Pancreas (tissue), 10 donors: ENCODE results near the gene RAPGEF5. TPM values are rescaled to one million over a fixed set of nuclear protein-coding genes. Genes with fewer than 3 reads are reported as not detected.

Experiments
- ATAC-seq, 4 donors: fragments of 200-7000 bp; cut with Tn5 transposase; one replicate each; pipeline versions ENCODE4 v1.8.0 to v1.9.1; 2020; ENCODE audit warnings: mild to moderate bottlenecking in 4 of 4, moderate library complexity in 4 of 4
- DNase-seq, 6 donors: peaks; one replicate each; pipeline ENCODE4 v3.0.0-alpha.2; 2020
- FAIRE-seq: peaks from 2 replicates; lab custom pipeline; 2012; peaks lifted over from hg19 to GRCh38; lab: Jason Lieb, UNC
- H3K27ac ChIP-seq, 4 donors: fragments of 200-600 bp; sonication (generic); 1 replicate in 3 of 4; 2 replicates in 1 of 4; pipeline versions ENCODE4 v1.5.0 to v1.8.0; 2020
- H3K27me3 ChIP-seq, 4 donors: fragments of 200-600 bp; one replicate each; pipeline ENCODE4 v1.8.0; 2021
- H3K36me3 ChIP-seq, 3 donors: fragments of 200-600 bp; sonication (generic) in 1 of 3; one replicate each; pipeline versions ENCODE4 v1.5.0 to v1.8.0; 2020 to 2021
- H3K4me1 ChIP-seq, 3 donors: fragments of 200-600 bp; one replicate each; pipeline ENCODE4 v1.8.0; 2021
- H3K4me3 ChIP-seq, 4 donors: fragments of 200-600 bp; sonication (generic) in 2 of 4; one replicate each; pipeline versions ENCODE4 v1.5.0 to v1.8.0; 2020 to 2021
- H3K9me3 ChIP-seq, 4 donors: fragments of 200-600 bp; one replicate each; pipeline ENCODE4 v1.8.0; 2021
- WGBS, 2 donors: extraction: QIAGEN DNeasy Blood & Tissue Kit; methylation state at CpG; one replicate each; pipeline ENCODE4 v1.1.7; 2013; 5-methylcytosine and 5-hydroxymethylcytosine counted together
- intact Hi-C, 3 donors: fragments of 100-400 bp; cut with DNase I; formaldehyde crosslinking; loops; one replicate each; pipeline versions ENCODE4 v1.11.1 to v1.14.2; 2022
- polyA plus RNA-seq, 2 donors: library from polyadenylated mRNA; stranded (reverse); fragments of 200-250 nt; gene quantifications; one replicate each; pipeline ENCODE4 v1.2.3, GENCODE V29; 2013
- total RNA-seq, 6 donors: library from RNA; stranded (reverse); fragmentation: NEBNext Ultra II Directional in 4 of 6; extraction: Animal tissue kit (Norgen Biotek cat#: 25700) in 4 of 6; gene quantifications; one replicate each; pipeline versions ENCODE4 v1.2.1 to v1.2.4, GENCODE V29; 2021 to 2023
- TF ChIP-seq, protein P1 (sequence below), 4 donors: fragments of 200-600 bp; sonication (generic) in 3 of 4; IDR thresholded peaks; one replicate each; pipeline versions ENCODE4 v1.5.0 to v1.8.0; 2021; ENCODE audit warnings: antibody characterized with exemption in 4 of 4
- donor health status: healthy with polysubstance abuse.
- donor health status: DM: no; HTN: no; CAD: no; lungs with moderate emphysema.
- donor health status: DM: no; HTN: no; CAD: no.
- donor health status: control.
- donor health status: control.
- donor health status: Bipolar disorder and iron deficiency.
- donor health status: DM: yes; HTN: yes; CAD: no.
- donor health status: DM: no; HTN: no; CAD: no.
- donor health status: DM: no; HTN: no; CAD: no.
- donor health status: DM: yes; HTN: yes; CAD: no.

Gene RAPGEF5
- total and polyA plus RNA-seq, 8 donors: 7.5 to 38.9 (median 29.1) TPM

DNA sequence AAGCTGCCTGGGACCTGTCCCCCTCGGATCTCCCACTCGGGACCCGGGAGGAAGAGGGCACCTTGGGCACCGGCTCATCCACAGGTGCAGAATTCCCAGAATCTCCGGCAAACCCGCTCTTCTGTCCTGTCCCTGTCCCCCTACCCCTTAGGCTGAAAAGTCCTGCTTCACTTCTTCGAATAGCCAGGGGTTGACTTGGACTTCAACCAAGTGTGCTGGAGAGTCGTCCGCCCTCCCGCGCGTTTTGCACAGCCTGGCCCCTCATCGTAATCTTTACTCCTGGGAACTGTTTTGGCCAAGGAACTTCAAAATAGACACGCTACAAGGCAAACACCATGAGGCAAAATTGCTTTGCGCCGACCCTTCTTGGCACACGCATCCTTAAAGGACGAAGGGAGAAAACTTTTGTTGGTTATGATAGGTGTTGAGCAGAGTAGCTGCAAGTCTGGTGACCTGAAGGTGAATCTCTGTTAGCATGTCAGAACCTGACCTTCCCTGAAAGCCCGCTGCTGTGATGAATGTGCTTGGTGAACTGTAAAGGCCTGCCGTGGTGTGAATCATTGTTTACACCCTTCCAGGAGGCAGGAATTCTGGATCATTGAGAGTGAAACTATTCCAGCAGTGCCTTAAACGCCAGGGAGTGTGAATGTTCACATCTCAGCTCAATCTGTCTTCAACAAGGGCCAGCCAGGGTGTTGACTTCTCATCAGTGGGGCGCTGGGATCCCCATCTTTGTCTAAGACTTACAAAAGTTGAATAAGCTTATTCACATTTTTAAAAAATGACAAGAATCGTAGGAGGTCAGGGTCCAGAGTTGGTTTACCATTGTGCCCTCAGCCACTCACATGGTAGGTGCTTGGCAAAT lies 589 bp upstream of the RAPGEF5 start:
- DNase-seq (peak in 4 of 6 donors; percentile 36 to 63 (median 40)), FAIRE-seq (no peak), ATAC-seq (peak; percentile 51 to 80 (median 63))
- Histone ChIP-seq H3K27ac (peak overlapping the region; percentile 54 to 93 (median 73)), H3K9me3 (no peaks in the 10 kb centered on the region), H3K36me3 (no peaks in the 10 kb centered on the region), H3K4me3 (peak overlapping the region in 3 of 4 donors; percentile 63 to 70 (median 66)), H3K27me3 (no peaks in the 10 kb centered on the region), H3K4me1 (peaks cover 0 to 7% (median 1%) of the 10 kb centered on the region in 3 donors)
- intact Hi-C loops: no loop called here
- WGBS, 2 donors: 15 to 18% methylated on average over 21 to 23 of the region's 23 CpGs
- TF ChIP-seq, protein P1, sequence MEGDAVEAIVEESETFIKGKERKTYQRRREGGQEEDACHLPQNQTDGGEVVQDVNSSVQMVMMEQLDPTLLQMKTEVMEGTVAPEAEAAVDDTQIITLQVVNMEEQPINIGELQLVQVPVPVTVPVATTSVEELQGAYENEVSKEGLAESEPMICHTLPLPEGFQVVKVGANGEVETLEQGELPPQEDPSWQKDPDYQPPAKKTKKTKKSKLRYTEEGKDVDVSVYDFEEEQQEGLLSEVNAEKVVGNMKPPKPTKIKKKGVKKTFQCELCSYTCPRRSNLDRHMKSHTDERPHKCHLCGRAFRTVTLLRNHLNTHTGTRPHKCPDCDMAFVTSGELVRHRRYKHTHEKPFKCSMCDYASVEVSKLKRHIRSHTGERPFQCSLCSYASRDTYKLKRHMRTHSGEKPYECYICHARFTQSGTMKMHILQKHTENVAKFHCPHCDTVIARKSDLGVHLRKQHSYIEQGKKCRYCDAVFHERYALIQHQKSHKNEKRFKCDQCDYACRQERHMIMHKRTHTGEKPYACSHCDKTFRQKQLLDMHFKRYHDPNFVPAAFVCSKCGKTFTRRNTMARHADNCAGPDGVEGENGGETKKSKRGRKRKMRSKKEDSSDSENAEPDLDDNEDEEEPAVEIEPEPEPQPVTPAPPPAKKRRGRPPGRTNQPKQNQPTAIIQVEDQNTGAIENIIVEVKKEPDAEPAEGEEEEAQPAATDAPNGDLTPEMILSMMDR (IDR thresholded peaks at IDR 0.05): no peak

DNA sequence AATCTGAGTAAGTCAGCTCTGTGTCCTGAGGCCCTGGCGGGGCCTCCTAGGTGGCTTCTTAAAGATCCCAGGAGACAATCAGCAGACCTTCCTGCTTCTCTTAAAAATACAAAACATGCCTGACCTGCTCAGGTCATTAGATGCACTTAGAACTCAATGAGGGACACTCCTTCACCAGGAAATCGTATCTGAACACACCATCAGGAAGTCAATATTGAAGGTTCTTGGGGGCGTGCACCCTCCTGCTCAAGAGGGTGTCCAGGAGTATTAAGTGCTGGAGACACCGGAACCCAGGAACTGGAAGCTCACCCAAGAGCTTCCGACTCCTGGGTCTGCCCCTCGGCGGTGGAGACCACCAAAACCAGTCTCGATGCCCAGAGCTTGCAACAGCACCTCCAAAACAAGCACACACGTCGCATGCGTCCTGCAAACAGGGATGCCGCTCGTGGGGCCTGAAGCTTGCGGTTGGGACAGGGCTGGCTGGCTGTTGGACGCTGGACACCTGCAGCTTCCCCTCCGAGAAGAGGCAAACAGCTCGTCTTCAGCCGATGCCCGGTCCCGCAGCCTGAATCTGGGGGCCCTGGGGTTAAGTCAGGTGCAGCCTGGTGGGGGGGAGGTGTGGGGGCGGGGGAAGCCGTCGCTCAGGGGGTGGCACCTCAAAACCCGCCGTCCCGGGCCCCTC lies 803 bp downstream of the RAPGEF5 start:
- WGBS, 2 donors: 2 to 4% methylated on average over 22 to 26 of the region's 26 CpGs
- H3K27me3 ChIP-seq: no peaks in the 10 kb centered on the region
- peak overlapping the region; percentile 46 to 70 (median 64) for H3K4me3 ChIP-seq
- no peak for FAIRE-seq
- H3K4me1 ChIP-seq: peaks cover 0 to 13% (median 11%) of the 10 kb centered on the region in 3 donors
- TF ChIP-seq, protein P1 (IDR thresholded peaks at IDR 0.05): no peak
- DNase-seq: peak in 5 of 6 donors; percentile 26 to 81 (median 51)
- intact Hi-C loops: no loop called here
- ATAC-seq: peak in 3 of 4 donors; percentile 17 to 20 (median 19)
- H3K36me3 ChIP-seq: no peaks in the 10 kb centered on the region
- no peaks in the 10 kb centered on the region for H3K9me3 ChIP-seq
- peak overlapping the region; percentile 51 to 93 (median 62) for H3K27ac ChIP-seq

DNA sequence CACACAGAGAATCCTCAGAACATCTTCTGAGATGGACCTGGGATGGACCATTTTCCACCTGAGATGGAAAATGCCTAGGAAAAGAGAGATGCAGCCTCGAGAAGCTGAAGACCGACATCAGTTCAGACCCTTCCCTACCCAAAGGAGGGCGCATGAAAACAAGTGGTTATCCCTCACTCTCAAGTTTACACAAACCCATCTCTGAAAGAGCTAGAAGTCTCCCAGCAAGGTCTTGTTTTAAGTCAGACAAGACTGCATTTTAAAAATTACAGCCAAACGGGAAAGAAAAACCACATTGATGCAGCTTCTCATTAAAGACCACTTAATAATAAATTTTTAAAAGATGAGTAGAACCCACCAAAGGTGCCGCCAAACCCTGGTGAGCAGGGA lies 1.3 kb downstream of the RAPGEF5 start:
- TF ChIP-seq, protein P1 (IDR thresholded peaks at IDR 0.05): no peak
- no peak for ATAC-seq
- no peak for FAIRE-seq
- Histone ChIP-seq H3K27ac (peak overlapping the region in 2 of 4 donors; percentile 71 to 93), H3K4me1 (peaks cover 2 to 18% (median 17%) of the 10 kb centered on the region in 3 donors), H3K36me3 (no peaks in the 10 kb centered on the region), H3K9me3 (no peaks in the 10 kb centered on the region), H3K27me3 (no peaks in the 10 kb centered on the region), H3K4me3 (peak overlapping the region in 3 of 4 donors; percentile 63 to 70 (median 66))
- 25% methylated on average over 5 of the region's 5 CpGs for WGBS, 2 donors
- DNase-seq: no peak
- intact Hi-C loops: no loop called here

DNA sequence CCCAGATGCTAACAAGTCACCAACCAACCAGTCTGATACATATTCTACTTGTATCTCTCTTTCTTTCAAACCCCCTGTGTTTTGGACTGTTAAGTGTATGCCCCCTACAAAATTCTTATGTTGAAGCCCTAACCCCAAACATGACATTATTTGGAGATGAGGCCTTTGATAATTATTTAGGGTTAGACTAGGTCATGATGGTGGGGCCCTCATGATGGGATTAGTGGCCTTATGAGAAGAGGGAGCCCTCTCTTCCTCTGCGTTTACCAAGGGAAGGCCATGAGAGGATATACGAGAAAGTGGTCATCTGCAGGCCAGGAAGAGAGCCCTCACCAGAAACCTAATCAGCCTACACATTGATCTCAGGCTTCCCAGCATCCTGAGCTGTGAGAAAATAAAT lies 2.5 kb downstream of the RAPGEF5 start:
- intact Hi-C loops: no loop called here
- FAIRE-seq (no peak), DNase-seq (no peak), ATAC-seq (no peak)
- H3K36me3 ChIP-seq: no peaks in the 10 kb centered on the region
- TF ChIP-seq, protein P1 (IDR thresholded peaks at IDR 0.05): no peak
- no peaks in the 10 kb centered on the region for H3K9me3 ChIP-seq
- H3K27me3 ChIP-seq: no peaks in the 10 kb centered on the region
- no peak overlapping the region for H3K4me3 ChIP-seq
- peaks cover 5 to 30% (median 26%) of the 10 kb centered on the region in 3 donors for H3K4me1 ChIP-seq
- H3K27ac ChIP-seq: no peak overlapping the region
- WGBS, 2 donors: 38 to 81% methylated on average over 2 of the region's 2 CpGs
